Activated CD4-positive, alpha-beta memory T cell treated with anti-CD3 and anti-CD28 coated beads, Interleukin-2, amount 10 ng/mL, durations not matched to agents 7 days and 5 days (primary cell): ENCODE data around the gene PRICKLE1. TPM values are rescaled to one million over a fixed set of nuclear protein-coding genes. Genes with fewer than 3 reads are reported as not detected.

Source experiments
- CTCF ChIA-PET: fragments of 350-600 bp; sonication (Branson Sonifier 250); formaldehyde crosslinking; loops from one replicate; lab custom pipeline; 2021; ENCODE audit warnings: antibody characterized with exemption, inconsistent platforms; lab: Charles Lee
- POLR2A ChIA-PET: fragments of 350-600 bp; sonication (Branson Sonifier 250); formaldehyde crosslinking; loops from one replicate; lab custom pipeline; 2021; ENCODE audit warnings: antibody characterized with exemption; lab: Charles Lee
- DNase-seq: peaks from one replicate; pipeline ENCODE4 v3.0.0-alpha.2; 2020
- H3K27ac Mint-ChIP-seq: one replicate; pipeline ENCODE4 v1.8.0; 2021; ENCODE audit warnings: mild to moderate bottlenecking, mixed read lengths
- H3K27me3 Mint-ChIP-seq: one replicate; pipeline ENCODE4 v1.8.0; 2021; ENCODE audit warnings: mixed read lengths
- H3K36me3 Mint-ChIP-seq: one replicate; pipeline ENCODE4 v1.8.0; 2021; ENCODE audit warnings: low read depth, mixed read lengths
- H3K4me1 Mint-ChIP-seq: one replicate; pipeline ENCODE4 v1.8.0; 2021; ENCODE audit warnings: mixed read lengths
- H3K4me3 Mint-ChIP-seq: one replicate; pipeline ENCODE4 v1.8.0; 2021; ENCODE audit warnings: mild to moderate bottlenecking, mixed read lengths
- H3K9me3 Mint-ChIP-seq: one replicate; pipeline ENCODE4 v1.8.0; 2021; ENCODE audit warnings: mixed read lengths
- total RNA-seq, 2 experiments: library from RNA; stranded (reverse); gene quantifications; one replicate each; pipeline ENCODE4 v1.2.3, GENCODE V29; 2021

The PRICKLE1 gene
- total RNA-seq, 2 experiments from 2014 or later: 0.10 to 0.30 TPM

DNA sequence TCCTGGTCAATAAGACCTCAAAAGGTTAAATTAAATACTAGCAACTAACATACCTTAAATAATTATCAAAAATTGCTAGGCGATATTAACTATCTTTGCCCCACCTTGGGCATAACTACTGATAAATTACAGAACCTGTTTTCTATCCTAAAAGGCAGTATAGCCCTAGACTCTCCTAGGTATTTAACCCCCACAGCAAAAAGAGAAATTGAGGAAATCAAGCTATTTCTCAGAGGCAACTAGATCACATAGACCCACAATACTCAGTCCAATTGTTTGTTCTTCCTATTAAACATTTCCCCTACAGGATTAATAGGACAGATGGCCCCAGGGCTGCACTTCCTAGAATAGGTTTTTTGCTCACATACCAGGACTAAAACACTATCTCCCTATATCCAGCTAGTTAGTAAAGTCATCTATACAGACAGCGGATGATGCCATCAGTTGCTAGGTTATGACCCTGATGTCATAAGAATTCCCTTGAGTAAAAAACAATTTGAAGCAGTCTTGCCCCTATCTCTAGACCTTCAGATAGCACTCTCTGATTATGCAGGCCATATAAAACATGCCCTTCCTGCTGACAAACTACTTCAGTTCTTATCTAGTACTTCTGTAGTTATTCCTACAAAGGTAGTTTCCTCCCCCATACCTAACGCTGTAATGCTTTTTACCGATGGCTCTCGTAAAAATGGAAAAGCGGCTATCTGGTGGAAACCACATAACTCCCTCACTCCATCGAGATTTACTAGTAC is 145.2 kb downstream of the PRICKLE1 start:
- no peaks in the 10 kb centered on the region for H3K4me1 Mint-ChIP-seq
- ChIA-PET CTCF (no interaction called here), POLR2A (no interaction called here)
- no peaks in the 10 kb centered on the region for H3K27me3 Mint-ChIP-seq
- H3K27ac Mint-ChIP-seq: no peak overlapping the region
- no peak for DNase-seq
- peaks cover 52% of the 10 kb centered on the region for H3K36me3 Mint-ChIP-seq
- no peak overlapping the region for H3K4me3 Mint-ChIP-seq
- H3K9me3 Mint-ChIP-seq: no peaks in the 10 kb centered on the region

DNA sequence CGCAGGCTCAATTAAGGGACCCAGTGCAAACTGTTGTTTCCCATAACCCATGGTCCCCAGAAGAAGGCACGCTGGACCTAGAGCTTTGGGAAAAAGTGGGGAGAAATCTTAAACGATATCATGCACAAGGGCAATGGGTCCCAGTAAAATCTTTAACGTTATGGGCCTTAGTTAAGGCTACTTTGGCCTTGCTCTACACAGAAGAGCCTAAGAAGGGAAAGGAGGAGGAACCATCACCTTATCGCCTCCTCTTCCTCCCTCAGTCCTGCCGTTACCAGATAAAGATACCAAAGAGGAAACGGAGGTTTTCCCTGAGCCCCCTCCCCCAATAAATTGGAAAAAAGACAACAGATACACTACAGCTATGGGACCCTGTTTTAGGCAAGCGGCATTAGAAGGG is 146.7 kb downstream of the PRICKLE1 start:
- ChIA-PET POLR2A (no interaction called here), CTCF (no interaction called here)
- Mint-ChIP-seq H3K4me1 (no peaks in the 10 kb centered on the region), H3K36me3 (peaks cover 46% of the 10 kb centered on the region), H3K9me3 (no peaks in the 10 kb centered on the region), H3K27me3 (no peaks in the 10 kb centered on the region), H3K4me3 (no peak overlapping the region), H3K27ac (no peak overlapping the region)
- no peak for DNase-seq

DNA sequence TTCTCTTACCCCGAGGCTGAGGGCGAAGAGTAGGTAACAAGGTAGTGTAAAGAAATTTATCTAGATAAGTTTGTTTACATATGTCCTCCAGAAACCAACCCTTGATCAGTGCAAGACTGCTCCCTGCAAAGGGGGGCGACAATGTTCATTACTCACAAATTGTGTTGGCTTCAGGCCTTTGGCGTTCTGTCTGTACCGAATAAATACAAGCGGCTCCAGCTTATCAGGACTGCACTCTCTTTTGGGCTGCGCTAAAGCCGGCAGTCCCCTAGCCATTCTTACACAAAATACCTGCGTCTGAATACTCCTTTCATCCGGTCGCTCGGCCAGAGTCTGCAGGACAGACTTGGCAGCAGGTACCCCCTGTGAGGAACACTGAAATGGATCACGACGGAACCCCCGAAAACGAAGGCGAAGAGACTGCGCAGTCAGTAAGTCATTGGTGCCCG is 147.2 kb downstream of the PRICKLE1 start:
- no peaks in the 10 kb centered on the region for H3K9me3 Mint-ChIP-seq
- CTCF ChIA-PET: no interaction called here

DNA sequence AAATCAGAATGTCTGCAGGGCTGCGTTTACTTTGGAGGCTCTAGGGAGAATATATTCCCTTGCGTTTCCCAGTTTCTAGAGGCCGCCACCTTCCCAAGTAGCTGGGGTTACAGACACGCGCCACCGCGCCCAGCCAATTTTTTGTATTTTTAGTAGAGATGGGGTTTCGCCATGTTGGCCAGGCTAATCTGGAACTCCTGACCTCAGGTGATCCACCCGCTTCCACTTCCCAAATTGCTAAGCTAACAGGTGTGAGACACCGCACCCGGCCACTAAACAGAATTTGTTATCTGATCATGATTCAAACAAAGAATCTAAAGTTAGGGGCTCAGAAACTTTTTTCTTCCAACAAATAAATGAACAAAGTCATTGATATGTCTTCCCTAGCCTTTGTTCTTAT is 148.9 kb downstream of the PRICKLE1 start:
- DNase-seq: no peak
- ChIA-PET CTCF (no interaction called here), POLR2A (no interaction called here)
- Mint-ChIP-seq H3K4me3 (no peak overlapping the region), H3K27me3 (no peaks in the 10 kb centered on the region), H3K27ac (no peak overlapping the region), H3K36me3 (peaks cover 30% of the 10 kb centered on the region), H3K4me1 (no peaks in the 10 kb centered on the region), H3K9me3 (no peaks in the 10 kb centered on the region)

More for the DNA sequence above, 147.2 kb downstream of the PRICKLE1 start:
- Mint-ChIP-seq H3K4me3 (no peak overlapping the region), H3K36me3 (peaks cover 43% of the 10 kb centered on the region), H3K4me1 (no peaks in the 10 kb centered on the region), H3K27me3 (no peaks in the 10 kb centered on the region), H3K27ac (no peak overlapping the region)
- no peak for DNase-seq
- POLR2A ChIA-PET: no interaction called here

DNA sequence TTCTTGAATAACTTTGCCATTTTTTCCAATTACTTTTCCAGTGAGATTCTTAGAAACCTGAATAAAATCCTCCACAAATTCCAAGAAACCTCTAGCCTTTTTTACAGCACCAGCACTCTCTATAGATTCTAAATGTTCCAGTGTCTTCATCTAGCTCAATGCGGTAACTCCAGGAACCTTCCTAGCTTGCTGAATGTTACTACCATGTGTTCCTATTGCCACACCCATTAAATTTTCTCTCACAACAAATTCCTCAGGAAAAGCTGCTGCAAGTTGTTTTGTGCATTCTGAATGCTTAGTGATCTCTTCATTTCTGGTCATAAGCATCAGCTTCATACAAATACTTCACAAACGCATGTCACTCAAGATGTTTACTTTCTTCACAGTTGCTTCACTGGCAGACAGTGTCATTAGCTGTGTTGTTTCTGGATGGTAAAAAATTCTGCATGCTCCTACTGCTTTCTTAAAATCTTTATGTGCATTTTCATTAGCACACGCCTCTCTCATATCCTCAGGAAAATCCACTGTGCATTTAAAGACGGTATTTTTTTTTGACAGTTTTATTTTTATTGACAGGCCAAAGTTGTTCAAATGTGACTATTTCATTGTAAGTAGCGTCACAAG is 156.9 kb downstream of the PRICKLE1 start:
- no peak for DNase-seq
- no peak overlapping the region for H3K4me3 Mint-ChIP-seq
- peaks cover 33% of the 10 kb centered on the region for H3K36me3 Mint-ChIP-seq
- no peaks in the 10 kb centered on the region for H3K27me3 Mint-ChIP-seq
- H3K27ac Mint-ChIP-seq: no peak overlapping the region
- POLR2A ChIA-PET: no interaction called here
- CTCF ChIA-PET: no interaction called here
- peaks cover under 1% of the 10 kb centered on the region for H3K4me1 Mint-ChIP-seq
- H3K9me3 Mint-ChIP-seq: no peaks in the 10 kb centered on the region

DNA sequence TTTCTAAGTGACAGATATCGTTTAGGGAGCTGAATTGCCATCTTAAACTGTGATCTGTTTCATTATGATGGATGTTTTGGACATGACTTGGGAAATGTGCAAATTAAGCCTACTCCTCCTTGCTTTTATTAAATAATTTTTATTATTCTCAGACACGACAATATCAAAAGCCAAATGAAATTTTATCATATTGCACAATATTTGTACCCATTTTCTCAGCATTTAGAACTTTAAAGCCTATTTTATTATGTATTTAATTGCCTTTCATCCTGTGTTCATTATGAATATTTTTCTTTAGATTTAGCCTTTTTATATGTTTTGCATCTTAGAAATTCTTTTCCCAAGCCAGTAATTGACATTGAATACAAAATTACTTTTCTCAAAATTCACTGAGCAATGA is 160.7 kb downstream of the PRICKLE1 start:
- Mint-ChIP-seq H3K36me3 (peaks cover 46% of the 10 kb centered on the region), H3K4me1 (peaks cover 17% of the 10 kb centered on the region), H3K9me3 (no peaks in the 10 kb centered on the region), H3K27me3 (no peaks in the 10 kb centered on the region), H3K27ac (no peak overlapping the region), H3K4me3 (no peak overlapping the region)
- POLR2A ChIA-PET: no interaction called here
- no peak for DNase-seq
- CTCF ChIA-PET: no interaction called here

DNA sequence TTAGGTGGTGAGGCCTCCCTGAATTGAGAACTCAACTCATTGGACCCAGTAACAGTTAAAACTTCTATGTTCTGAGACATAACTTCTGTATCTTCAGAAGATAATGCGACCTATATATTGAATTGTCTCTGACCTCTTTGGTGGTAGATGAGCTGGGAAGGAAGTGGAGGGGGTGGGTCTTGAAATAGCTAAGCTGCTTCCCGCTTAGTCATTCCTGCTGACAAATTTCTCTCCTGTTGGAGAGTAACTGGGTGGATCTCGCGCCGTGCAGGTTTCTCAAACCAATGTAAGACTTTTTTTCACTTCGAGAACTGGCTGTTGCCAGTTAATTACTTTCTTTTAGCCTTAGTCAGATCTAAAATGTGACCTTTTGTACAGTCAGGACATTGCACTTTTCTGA is 162.8 kb downstream of the PRICKLE1 start:
- no peak overlapping the region for H3K4me3 Mint-ChIP-seq
- peak overlapping the region; percentile 4 for H3K27ac Mint-ChIP-seq
- no peaks in the 10 kb centered on the region for H3K9me3 Mint-ChIP-seq
- H3K4me1 Mint-ChIP-seq: peaks cover 24% of the 10 kb centered on the region
- CTCF ChIA-PET: no interaction called here
- peaks cover 32% of the 10 kb centered on the region for H3K36me3 Mint-ChIP-seq
- POLR2A ChIA-PET: no interaction called here
- no peaks in the 10 kb centered on the region for H3K27me3 Mint-ChIP-seq
- DNase-seq: peak; percentile 28

DNA sequence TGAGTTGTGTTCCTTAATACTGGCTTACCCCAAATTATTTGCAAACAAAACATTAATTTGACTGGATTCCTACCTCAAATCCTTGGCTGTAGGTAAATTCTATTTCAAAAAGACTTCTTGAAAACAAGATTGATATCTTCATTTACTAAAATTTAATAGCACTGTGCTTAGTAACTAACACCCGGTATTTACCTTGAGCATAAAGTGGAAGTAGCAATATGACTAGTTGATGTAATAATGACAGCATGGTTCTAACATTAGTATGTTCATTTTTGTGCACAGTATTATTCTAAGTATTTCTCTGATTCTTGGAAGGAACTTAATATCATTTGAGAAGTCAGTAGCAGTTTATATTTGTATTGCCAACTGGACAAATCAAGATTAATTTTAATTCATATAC is 166.8 kb downstream of the PRICKLE1 start:
- CTCF ChIA-PET: no interaction called here

DNA sequence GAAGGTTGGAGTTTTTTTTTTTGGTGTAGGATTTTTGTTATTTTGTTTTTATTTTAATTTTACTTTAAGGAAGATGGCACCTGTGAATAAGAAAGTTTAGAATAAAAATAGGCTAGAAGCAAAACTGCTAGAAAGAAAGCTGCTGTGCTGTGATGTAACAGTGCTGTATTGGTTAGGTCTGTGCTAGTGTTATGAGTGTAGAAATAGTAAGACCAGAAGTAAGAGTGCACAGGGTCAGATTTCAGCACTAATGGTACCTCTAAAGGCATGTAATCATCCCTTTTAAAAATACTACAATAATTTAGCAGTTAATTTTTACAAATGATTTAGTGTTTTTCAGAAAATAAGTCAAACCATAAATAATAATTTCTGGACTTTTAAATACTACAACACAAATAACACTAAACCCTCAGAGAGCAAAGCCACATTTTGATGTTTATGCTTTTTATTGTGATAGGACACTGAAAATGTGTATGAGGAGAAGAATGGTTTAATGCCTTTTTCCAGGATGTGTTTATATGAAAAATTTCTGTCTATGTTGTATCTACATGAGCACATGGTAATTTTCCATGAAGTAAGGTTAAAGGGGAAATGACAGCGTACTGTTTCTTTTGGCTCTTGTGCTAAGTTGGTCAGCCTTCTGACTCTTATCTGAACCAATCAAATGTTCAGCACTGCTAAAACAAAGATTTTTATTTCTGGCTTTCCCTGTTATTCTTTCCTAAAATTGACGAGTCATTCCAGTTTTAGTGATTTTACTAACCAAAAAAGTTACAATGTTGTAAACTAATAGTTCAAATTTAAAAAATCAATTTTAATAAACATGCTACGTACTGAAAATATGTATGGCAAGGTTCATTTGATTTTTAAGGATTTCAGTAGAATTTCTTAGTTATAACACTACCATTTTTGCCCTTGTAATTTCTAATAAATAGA is 167.4 kb downstream of the PRICKLE1 start:
- Mint-ChIP-seq H3K27ac (no peak overlapping the region), H3K36me3 (peaks cover 16% of the 10 kb centered on the region), H3K27me3 (no peaks in the 10 kb centered on the region), H3K9me3 (no peaks in the 10 kb centered on the region), H3K4me3 (no peak overlapping the region), H3K4me1 (peaks cover 38% of the 10 kb centered on the region)
- ChIA-PET POLR2A (no interaction called here), CTCF (interaction anchor here (0.5 kb wide), 1 partner anchor 10 kb away, joined by 5 read pairs; no protein-coding TSS in a partner anchor)
- no peak for DNase-seq

More for the DNA sequence above, 166.8 kb downstream of the PRICKLE1 start:
- H3K4me1 Mint-ChIP-seq: peaks cover 42% of the 10 kb centered on the region
- POLR2A ChIA-PET: no interaction called here
- H3K4me3 Mint-ChIP-seq: no peak overlapping the region
- no peaks in the 10 kb centered on the region for H3K9me3 Mint-ChIP-seq
- H3K27me3 Mint-ChIP-seq: no peaks in the 10 kb centered on the region
- H3K27ac Mint-ChIP-seq: no peak overlapping the region
- no peak for DNase-seq
- H3K36me3 Mint-ChIP-seq: peaks cover 19% of the 10 kb centered on the region

DNA sequence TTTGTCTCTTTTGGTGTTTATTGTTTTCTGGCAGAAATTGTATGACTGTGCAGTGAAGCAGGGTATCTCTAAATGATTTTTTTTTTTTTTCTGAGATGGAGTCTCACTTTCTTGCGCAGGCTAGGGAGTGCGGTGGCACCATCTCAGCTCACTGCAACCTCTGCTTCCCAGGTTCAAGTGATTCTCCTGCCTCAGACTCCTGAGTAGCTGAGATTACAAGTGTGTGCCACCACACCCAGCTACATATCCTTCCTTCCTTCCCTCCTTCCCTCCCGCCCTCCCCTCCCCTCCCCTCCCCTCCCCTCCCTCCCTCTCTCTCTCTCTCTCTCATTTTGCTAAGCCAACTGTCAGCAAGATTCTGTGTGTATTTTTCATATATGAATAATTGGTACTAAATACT is 169.2 kb downstream of the PRICKLE1 start:
- POLR2A ChIA-PET: no interaction called here
- CTCF ChIA-PET: no interaction called here
- no peak for DNase-seq
- Mint-ChIP-seq H3K27me3 (no peaks in the 10 kb centered on the region), H3K27ac (no peak overlapping the region), H3K36me3 (peaks cover 17% of the 10 kb centered on the region), H3K4me1 (peaks cover 25% of the 10 kb centered on the region), H3K9me3 (no peaks in the 10 kb centered on the region), H3K4me3 (no peak overlapping the region)

DNA sequence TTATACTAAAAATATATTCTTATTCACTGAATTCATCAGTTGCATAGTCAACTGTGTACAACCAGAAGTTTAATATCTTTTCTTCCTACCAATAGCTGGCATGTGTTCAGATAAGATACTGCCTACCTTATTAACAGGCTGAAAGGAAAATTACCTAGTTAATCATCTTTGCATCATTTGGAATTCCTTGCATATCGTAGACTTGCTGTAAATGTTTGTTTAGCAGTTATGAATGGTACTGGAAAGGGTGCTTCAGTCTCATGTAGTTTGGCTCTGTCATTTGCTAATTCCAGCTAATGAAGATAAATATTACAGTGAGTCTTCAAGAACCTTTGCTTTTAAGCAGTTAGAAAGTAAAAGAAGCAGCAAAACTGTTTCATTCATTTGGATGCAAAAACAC is 179.2 kb downstream of the PRICKLE1 start:
- Mint-ChIP-seq H3K4me3 (no peak overlapping the region), H3K9me3 (no peaks in the 10 kb centered on the region), H3K36me3 (peaks cover 39% of the 10 kb centered on the region), H3K27ac (no peak overlapping the region), H3K27me3 (no peaks in the 10 kb centered on the region), H3K4me1 (no peaks in the 10 kb centered on the region)
- POLR2A ChIA-PET: no interaction called here
- no peak for DNase-seq
- CTCF ChIA-PET: no interaction called here

DNA sequence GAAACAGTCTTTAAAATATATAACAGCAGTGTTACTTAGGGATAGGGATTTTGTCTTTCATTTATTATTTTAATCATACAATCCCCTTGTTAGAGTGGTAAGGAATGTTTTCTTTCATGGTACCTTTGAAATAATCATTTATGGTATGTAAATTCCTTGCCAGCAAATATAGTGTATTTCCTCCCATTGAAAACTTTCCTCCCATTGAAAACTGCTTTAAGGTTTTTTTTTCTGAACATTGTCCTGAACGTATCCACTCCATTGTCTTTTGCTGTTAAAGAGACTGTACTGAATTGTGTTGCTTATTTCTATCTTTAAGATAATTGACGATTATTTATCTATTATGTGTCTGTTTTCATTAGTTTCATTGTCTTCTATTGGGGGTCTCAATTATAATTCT is 180.1 kb downstream of the PRICKLE1 start:
- ChIA-PET POLR2A (interaction anchor here (0.6 kb wide), 1 partner anchor 15 kb away, joined by 3 read pairs; no protein-coding TSS in a partner anchor), CTCF (no interaction called here)

DNA sequence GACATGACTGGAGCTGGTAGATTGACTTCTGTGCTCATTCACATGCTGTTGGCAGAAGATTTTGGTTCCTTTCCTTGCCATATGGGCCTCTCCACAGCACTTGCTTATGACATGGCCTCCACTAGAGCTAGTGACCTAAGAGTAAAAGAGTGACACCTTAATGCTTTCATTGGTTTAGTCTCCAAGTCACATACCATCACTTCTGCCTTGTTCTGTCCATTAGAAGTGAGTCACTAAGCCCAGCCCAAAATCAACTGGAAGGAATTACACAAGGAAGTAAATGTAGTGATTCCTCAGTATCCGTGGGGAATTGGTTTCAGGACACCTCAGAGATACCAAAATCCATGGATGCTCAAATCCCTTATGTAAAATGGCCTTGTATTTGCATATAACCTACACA is 182.2 kb downstream of the PRICKLE1 start:
- no peak for DNase-seq
- POLR2A ChIA-PET: no interaction called here
- CTCF ChIA-PET: no interaction called here
- Mint-ChIP-seq H3K4me3 (no peak overlapping the region), H3K36me3 (peaks cover 38% of the 10 kb centered on the region), H3K4me1 (no peaks in the 10 kb centered on the region), H3K27ac (no peak overlapping the region), H3K9me3 (no peaks in the 10 kb centered on the region), H3K27me3 (no peaks in the 10 kb centered on the region)

More for the DNA sequence above, 180.1 kb downstream of the PRICKLE1 start:
- Mint-ChIP-seq H3K36me3 (peaks cover 39% of the 10 kb centered on the region), H3K9me3 (no peaks in the 10 kb centered on the region), H3K27ac (no peak overlapping the region), H3K4me3 (no peak overlapping the region), H3K27me3 (no peaks in the 10 kb centered on the region), H3K4me1 (no peaks in the 10 kb centered on the region)
- DNase-seq: no peak
